Middle frontal gyrus (tissue), 1 donor: ENCODE measurements around the gene TMEM141.
"Not testable (repeated sequence)": the region's sequence is repeated elsewhere in the genome, so short reads cannot be mapped to it uniquely, and the experiment has no call there.

Source experiments
- DNase-seq: peaks from one replicate; pipeline ENCODE4 v3.0.0-alpha.2; 2015; ENCODE audit warnings: low spot score; ENCODE audit errors: extremely low spot score

The TMEM141 gene

DNA sequence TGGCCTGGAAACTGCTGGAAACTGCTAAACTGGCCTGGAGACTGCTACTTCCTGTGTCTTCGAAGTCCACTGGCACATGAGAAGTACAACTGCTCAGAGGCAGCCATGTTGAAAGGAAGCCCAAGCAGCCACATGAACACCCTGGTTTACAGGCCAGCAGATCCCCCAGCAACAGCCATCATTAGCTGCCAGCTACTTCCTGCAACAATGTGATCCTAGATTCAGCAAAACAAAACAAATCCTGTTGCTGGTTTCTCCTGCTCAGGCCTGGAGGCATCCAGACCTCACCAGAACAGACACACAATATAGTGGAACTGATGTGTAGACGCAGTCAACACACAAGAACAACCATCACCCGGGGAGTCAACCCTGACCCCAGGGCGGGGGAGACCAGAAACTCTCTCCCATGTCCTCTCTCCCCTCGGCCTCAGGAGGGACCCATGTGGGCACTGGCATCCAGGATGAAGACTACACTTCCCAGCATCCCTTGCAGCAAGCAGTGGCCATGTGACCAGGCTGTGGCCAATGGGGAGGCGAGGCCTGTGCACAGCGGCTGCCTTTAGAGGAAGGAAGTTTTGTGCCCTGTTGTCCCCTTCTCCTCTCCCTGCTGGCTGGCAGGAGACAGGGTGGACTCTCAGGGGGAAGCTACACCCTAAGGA is 17.6 kb upstream of the TMEM141 start:
- DNase-seq: no peak

DNA sequence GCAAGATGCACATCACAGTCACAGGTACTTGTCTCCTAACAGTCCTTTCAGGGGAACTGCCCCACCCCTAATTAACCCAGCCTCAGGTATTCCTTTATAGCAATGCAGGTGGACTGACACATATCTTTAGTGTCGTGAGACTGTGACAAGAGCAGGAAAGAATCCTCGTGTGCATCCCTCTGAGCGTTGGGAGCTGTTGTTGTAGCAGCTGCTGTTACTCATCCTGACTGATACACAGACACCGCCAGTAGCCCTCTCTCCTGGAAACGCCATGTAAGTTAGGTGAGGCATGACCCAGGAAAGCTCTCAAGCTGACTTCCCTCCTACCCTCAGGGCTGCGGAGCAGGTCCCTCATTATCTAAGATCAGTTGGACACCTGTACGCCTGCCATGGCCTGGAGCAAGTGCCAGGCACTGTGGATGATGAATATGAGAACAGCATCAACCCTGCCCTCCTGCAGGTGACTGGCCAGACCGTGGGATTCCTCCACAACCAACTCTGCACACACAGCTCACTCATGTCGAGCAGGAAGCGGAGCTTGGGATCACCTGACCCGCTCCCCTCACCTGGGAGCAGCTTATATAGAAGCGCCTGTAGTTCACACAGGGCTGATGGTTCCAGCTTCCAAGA is 16.6 kb upstream of the TMEM141 start:
- no peak for DNase-seq

- no peak for DNase-seq
Observed at GRCh38 chr9:136775191-136775590, 16.0 kb upstream of the TMEM141 start.

GRCh38 chr9:136776947-136777346 is 14.2 kb upstream of the TMEM141 start:
- DNase-seq: no peak

DNA sequence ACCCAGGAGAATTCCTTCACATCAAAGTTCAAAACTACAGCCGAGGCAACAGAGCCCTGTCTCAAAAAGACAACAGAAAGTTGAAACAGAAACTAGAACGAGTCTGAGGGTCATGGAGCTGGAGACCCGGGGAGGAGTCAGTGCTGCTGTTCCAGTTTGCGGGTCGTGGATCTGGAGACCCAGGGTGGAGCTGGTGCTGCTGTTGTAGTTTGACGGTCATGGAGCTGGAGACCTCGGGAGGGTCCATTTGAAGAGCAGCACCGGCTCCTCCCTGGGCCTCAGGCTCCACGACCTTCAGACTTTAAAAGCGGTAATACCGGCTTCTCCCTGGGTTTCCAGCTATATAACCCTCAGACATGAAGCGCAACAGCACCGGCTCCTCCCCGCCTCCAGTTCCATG is 13.8 kb upstream of the TMEM141 start:
- no peak for DNase-seq

GRCh38 chr9:136779808-136780207 is 11.3 kb upstream of the TMEM141 start:
- no peak for DNase-seq

DNA sequence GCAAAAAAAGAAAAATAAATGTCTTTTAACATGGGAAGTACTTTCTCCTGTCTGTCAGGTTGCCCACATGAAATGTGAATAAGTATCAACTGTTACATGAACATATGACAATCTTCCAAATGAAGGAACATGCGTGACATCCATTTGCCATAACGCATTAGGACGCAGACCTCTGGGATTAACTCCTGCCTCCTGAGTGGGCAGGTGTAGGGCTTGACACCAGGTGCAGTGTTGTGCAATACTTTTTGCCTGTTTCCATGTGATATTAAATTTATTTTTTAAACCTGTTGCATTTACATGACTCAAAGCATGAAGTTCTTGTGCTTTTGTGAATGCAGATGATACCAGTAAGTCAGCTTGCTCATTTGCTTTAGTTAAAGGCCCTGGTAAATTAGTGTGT is 8.7 kb upstream of the TMEM141 start:
- DNase-seq: no peak

DNA sequence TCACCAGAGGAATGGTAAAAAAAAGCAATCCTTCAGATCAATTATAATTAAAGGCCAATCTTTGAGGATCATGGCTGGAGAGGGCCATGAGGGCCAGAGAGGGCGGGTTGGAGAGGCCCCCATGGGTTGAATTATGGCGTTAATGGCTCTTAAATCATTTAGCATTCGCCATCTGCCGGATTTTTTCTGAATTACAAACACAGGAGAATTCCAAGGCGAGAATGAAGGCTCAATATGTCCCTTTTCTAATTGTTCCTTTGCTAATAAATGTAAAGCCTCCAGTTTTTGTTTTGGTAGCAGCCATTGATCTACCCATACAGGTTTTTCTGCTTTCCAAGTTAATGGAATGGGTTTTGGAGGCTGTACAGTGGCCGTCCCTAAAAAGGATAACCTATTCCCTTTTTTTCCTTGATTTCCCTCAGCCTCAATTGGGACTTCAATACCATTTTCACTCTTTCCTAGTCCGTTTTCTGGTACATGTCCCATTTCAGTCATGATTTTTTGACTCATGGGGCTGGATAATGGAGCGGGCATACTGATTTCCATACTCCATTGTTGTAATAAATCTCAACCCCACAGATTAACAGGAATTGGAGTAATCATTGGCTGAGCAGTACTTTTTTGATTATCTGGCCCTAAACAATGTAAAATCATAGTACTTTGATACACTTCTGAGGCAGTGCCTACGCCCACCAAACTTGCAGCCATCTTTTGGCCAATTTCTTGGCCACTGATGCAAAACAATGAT is 6.7 kb upstream of the TMEM141 start:
- DNase-seq: no peak

GRCh38 chr9:136784997-136785361 is 6.2 kb upstream of the TMEM141 start:
- no peak for DNase-seq

DNA sequence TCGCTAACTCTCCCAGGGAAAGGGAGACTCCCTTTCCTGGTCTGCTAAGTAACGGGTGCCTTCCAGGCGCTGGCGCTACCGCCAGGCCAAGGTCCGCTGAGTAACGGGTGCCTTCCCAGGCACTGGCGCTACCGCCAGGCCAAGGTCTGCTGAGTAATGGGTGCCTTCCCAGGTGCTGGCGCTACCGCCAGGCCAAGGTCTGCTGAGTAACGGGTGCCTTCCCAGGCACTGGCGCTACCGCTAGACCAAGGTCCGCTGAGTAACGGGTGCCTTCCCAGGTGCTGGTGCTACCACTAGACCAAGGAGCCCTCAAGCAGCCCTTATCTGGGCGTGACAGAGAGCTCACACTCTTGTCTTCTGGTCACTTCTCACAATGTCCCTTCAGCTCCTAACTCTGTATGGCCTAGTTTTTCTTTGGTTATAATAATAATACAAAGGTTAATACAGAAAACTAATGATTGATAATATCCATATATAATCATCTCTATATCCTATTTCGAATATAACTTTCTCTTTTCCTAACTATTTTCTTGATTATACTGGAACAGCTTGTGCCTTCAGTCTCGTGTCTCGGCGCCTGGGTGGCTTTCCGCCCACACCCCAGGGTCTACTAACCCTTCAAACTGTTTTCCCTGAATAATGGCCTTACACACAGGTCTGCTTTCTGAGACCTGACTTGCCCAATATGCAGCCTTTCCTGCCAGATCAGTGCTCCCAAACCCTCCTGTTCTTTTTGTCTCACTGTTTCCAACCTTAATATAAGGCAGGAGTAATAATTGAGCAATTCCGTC is 5.4 kb upstream of the TMEM141 start:
- DNase-seq: not testable (repeated sequence)

GRCh38 chr9:136786451-136786850 is 4.7 kb upstream of the TMEM141 start:
- peak; percentile 17 for DNase-seq

GRCh38 chr9:136786983-136787382 is 4.2 kb upstream of the TMEM141 start:
- DNase-seq: not testable (repeated sequence)

GRCh38 chr9:136787690-136788400 is 3.3 kb upstream of the TMEM141 start:
- DNase-seq: peak; percentile 69

- not testable (repeated sequence) for DNase-seq
Observed at GRCh38 chr9:136788644-136789522, 2.3 kb upstream of the TMEM141 start.

GRCh38 chr9:136789523-136789937 is 1.6 kb upstream of the TMEM141 start:
- no peak for DNase-seq

- no peak for DNase-seq
Observed at GRCh38 chr9:136791516-136792276, 552 bp downstream of the TMEM141 start.

- DNase-seq: no peak
Observed at GRCh38 chr9:136792321-136793085, 1.4 kb downstream of the TMEM141 start.

GRCh38 chr9:136793086-136793946 is 2.2 kb downstream of the TMEM141 start:
- DNase-seq: no peak
